K562 (cell line): ENCODE measurements around the gene SLAMF8. TPM values are rescaled to one million over a fixed set of nuclear protein-coding genes. Genes with fewer than 3 reads are reported as not detected.

Experiments used
- ATAC-seq: fragments of 200-7000 bp; cut with Tn5 transposase; 3 replicates; pipeline ENCODE4 v1.9.1; 2020; ENCODE audit warnings: moderate library complexity
- BruUV-seq: library from RNA; stranded (reverse); fragments of 400-500 nt; replicated peaks from 2 replicates; lab custom pipeline; 2021; lab: Mats Ljungman, UMichigan
- CTCF ChIA-PET: fragments of 300-600 bp; formaldehyde crosslinking; extraction: SDS; loops from one replicate; lab custom pipeline; 2021; ENCODE audit warnings: low intra/inter-chr PET ratio; lab: Yijun Ruan, JAX
- POLR2A ChIA-PET: fragments of 300-600, 350-650 bp; sonication (Branson Sonifier 250); formaldehyde crosslinking; extraction: SDS; loops from one replicate; lab custom pipeline; 2021; ENCODE audit warnings: antibody characterized with exemption, inconsistent platforms; lab: Yijun Ruan, JAX
- DNase-seq, 4 experiments: peaks; one replicate each; pipeline versions ENCODE4 v3.0.0 to v3.0.0-alpha.2; 2011 to 2018; ENCODE audit warnings: low spot score in 3 of 4, mixed read lengths in 3 of 4; ENCODE audit errors: extremely low read depth in 1 of 4
- FAIRE-seq: peaks from 2 replicates; lab custom pipeline; 2011; peaks lifted over from hg19 to GRCh38; lab: Jason Lieb, UNC
- H2AFZ ChIP-seq: 2 replicates; pipeline ENCODE4 v1.6.0; 2011; ENCODE audit warnings: low read depth, low read length, control low read depth, inconsistent platforms
- H3K27ac ChIP-seq: fragments of 200-600 bp; 3 replicates; pipeline ENCODE4 v1.8.0; 2011; ENCODE audit warnings: low read depth, mild to moderate bottlenecking, control low read depth, inconsistent platforms, low read length, moderate library complexity, mixed read lengths; ENCODE audit errors: extremely low read depth
- H3K27me3 ChIP-seq, 2 experiments: fragments of 300-600 bp in 1 of 2; 2 replicates in 1 of 2; 3 replicates in 1 of 2; pipeline versions ENCODE4 v1.6.0 to v1.8.0; 2011; ENCODE audit warnings: inconsistent platforms in 2 of 2, low read length in 2 of 2, mild to moderate bottlenecking in 1 of 2, mixed read lengths in 1 of 2, moderate library complexity in 1 of 2; ENCODE audit not compliant: control insufficient read depth in 2 of 2, insufficient read depth in 2 of 2
- H3K36me3 ChIP-seq: fragments of 300-600 bp; 3 replicates; pipeline ENCODE4 v1.8.0; 2011; ENCODE audit warnings: mild to moderate bottlenecking, low read length, inconsistent platforms; ENCODE audit not compliant: control insufficient read depth, insufficient read depth
- H3K4me1 ChIP-seq, 2 experiments: fragments of 200-600 bp in 1 of 2; replicated peaks in 1 of 2; 2 replicates in 1 of 2; 3 replicates in 1 of 2; pipeline versions ENCODE4 v1.5.1 to v1.8.0; 2011; ENCODE audit warnings: inconsistent platforms in 2 of 2, low read length in 2 of 2, mild to moderate bottlenecking in 1 of 2, mixed read lengths in 1 of 2, moderate library complexity in 1 of 2; ENCODE audit not compliant: control insufficient read depth in 2 of 2, insufficient read depth in 2 of 2
- H3K4me2 ChIP-seq: 2 replicates; pipeline ENCODE4 v1.6.1; 2011; ENCODE audit warnings: low read length, control low read depth, inconsistent platforms, mixed read lengths; ENCODE audit not compliant: insufficient read depth
- H3K4me3 ChIP-seq: fragments of 200-600 bp; sonication (generic), shearing (Covaris generic); 2 replicates; pipeline ENCODE4 v1.5.1; 2016; ENCODE audit warnings: control low read depth, inconsistent platforms
- H3K79me2 ChIP-seq: fragments of 200-600 bp; 3 replicates; pipeline ENCODE4 v1.8.0; 2011; ENCODE audit warnings: low read length, inconsistent platforms; ENCODE audit not compliant: control insufficient read depth, insufficient read depth
- H3K9ac ChIP-seq, 2 experiments: 2 replicates each; pipeline versions ENCODE4 v1.6.0 to v1.6.1; 2011; ENCODE audit warnings: low read depth in 2 of 2, low read length in 2 of 2, control low read depth in 1 of 2, inconsistent platforms in 1 of 2, mild to moderate bottlenecking in 1 of 2, mixed read lengths in 1 of 2; ENCODE audit not compliant: insufficient read depth in 1 of 2
- H3K9me1 ChIP-seq: one replicate; pipeline ENCODE4 v1.6.0; 2011; ENCODE audit warnings: inconsistent platforms, mild to moderate bottlenecking, low read length, moderate library complexity; ENCODE audit not compliant: control insufficient read depth, insufficient read depth
- H3K9me3 ChIP-seq: replicated peaks from 2 replicates; pipeline ENCODE4 v1.5.1; 2011; ENCODE audit warnings: low read depth, low read length, inconsistent platforms; ENCODE audit not compliant: control insufficient read depth, insufficient read depth
- H4K20me1 ChIP-seq: replicated peaks from 2 replicates; pipeline ENCODE4 v1.6.1; 2011; ENCODE audit warnings: low read length, inconsistent platforms, mixed read lengths; ENCODE audit not compliant: control insufficient read depth, insufficient read depth
- FOXJ3 ChIP-seq: sonication (generic); formaldehyde crosslinking; IDR thresholded peaks from 2 replicates; pipeline ENCODE4 v1.4.0; 2020; ENCODE audit warnings: mild to moderate bottlenecking, missing genetic modification reagents
- KLF16 ChIP-seq: IDR thresholded peaks from 2 replicates; pipeline ENCODE4 v1.6.1; 2016; ENCODE audit warnings: antibody characterized with exemption
- RAD21 ChIP-seq, 2 experiments: fragments of 250-450 bp in 1 of 2; fragments of 450-650 bp in 1 of 2; sonication (Bioruptor Pico) in 1 of 2; formaldehyde crosslinking in 1 of 2; IDR thresholded peaks in 1 of 2; conservative IDR thresholded peaks in 1 of 2; 2 replicates each; pipeline versions ENCODE4 v1.4.0 to v1.8.0; 2020 to 2022; ENCODE audit warnings: mild to moderate bottlenecking in 2 of 2, moderate library complexity in 1 of 2
- RCOR1 ChIP-seq, 2 experiments: IDR thresholded peaks; 2 replicates each; pipeline ENCODE4 v1.6.1; 2012; ENCODE audit warnings: low read depth in 2 of 2, low read length in 2 of 2, borderline replicate concordance in 1 of 2, improper control_type of control experiment in 1 of 2
- SPI1 ChIP-seq: IDR thresholded peaks from 2 replicates; pipeline ENCODE4 v1.6.1; 2011; ENCODE audit warnings: low read depth, low read length, control low read depth, borderline replicate concordance
- ZBTB7A ChIP-seq: IDR thresholded peaks from 2 replicates; pipeline ENCODE4 v1.6.1; 2011; ENCODE audit warnings: low read depth, mild to moderate bottlenecking, low read length, moderate library complexity, borderline replicate concordance; ENCODE audit not compliant: control insufficient read depth
- ZNF143 ChIP-seq: sonication (generic); formaldehyde crosslinking; IDR thresholded peaks from 2 replicates; pipeline ENCODE4 v1.9.0; 2022; ENCODE audit warnings: mild to moderate bottlenecking, missing genetic modification reagents
- ZNF3 ChIP-seq: fragments of 250-450 bp; sonication (Bioruptor Pico); IDR thresholded peaks from 2 replicates; pipeline ENCODE4 v1.5.0; 2021; ENCODE audit warnings: mild to moderate bottlenecking, moderate library complexity
- ZNF583 ChIP-seq: fragments of 250-450 bp; sonication (Bioruptor Pico); IDR thresholded peaks from 2 replicates; pipeline ENCODE4 v1.4.0; 2020
- WGBS: fragments of 100-300 bp; shearing (Covaris generic); methylation state at CpG from one replicate; pipeline ENCODE4 v1.1.6; 2016; ENCODE audit warnings: low coverage, mixed read lengths; ENCODE audit not compliant: insufficient coverage; ENCODE audit errors: missing lambda C conversion rate; 5-methylcytosine and 5-hydroxymethylcytosine counted together
- in situ Hi-C: fragments of 300-500 bp; cut with MboI; formaldehyde crosslinking; loops from 4 replicates; pipeline ENCODE4 v1.15.0; 2018; ENCODE audit warnings: inconsistent platforms, mixed read lengths
- intact Hi-C: fragments of 100-400 bp; cut with micrococcal nuclease; formaldehyde crosslinking; loops from 2 replicates; pipeline ENCODE4 v1.14.2; 2022
- polyA plus RNA-seq, 8 experiments: library from polyadenylated mRNA; depleted of rRNA in 4 of 8; stranded (reverse) in 5 of 8; unstranded in 3 of 8; fragments of >200 nt; fragmentation: Nextera tagmentation in 2 of 8; fragmentation: Illumina TruSeq in 1 of 8; extraction: Ambion mirVana in 2 of 8; extraction: Trizol in 1 of 8; gene quantifications; 2 replicates each; pipeline versions ENCODE4 v1.2.1 to v1.2.3, GENCODE V29; 2011 to 2014; ENCODE audit warnings: inconsistent platforms in 1 of 8, missing spikeins in 1 of 8
- total RNA-seq, 7 experiments: library from RNA; depleted of rRNA in 6 of 7; stranded (reverse); fragments of >200 nt in 6 of 7; fragmentation: Illumina TruSeq in 2 of 7; extraction: Trizol in 2 of 7; gene quantifications; 2 replicates each; pipeline versions ENCODE4 v1.2.1 to v1.2.3, GENCODE V29; 2011 to 2021; ENCODE audit warnings: low replicate concordance in 1 of 7
- TF ChIP-seq, protein P1 (sequence below), 2 experiments: IDR thresholded peaks; 2 replicates each; pipeline ENCODE4 v1.6.1; 2011; ENCODE audit warnings: borderline replicate concordance in 1 of 2, control low read depth in 1 of 2, low read depth in 1 of 2, low read length in 1 of 2, mild to moderate bottlenecking in 1 of 2, mixed read lengths in 1 of 2, moderate library complexity in 1 of 2; ENCODE audit not compliant: insufficient read depth in 1 of 2, insufficient read length in 1 of 2, poor library complexity in 1 of 2, severe bottlenecking in 1 of 2; ENCODE audit errors: extremely low read depth in 1 of 2

The SLAMF8 gene
- total and polyA plus RNA-seq, 9 of the 15 experiments (the other 6 are each of a cell fraction or from before 2014, with no cell fraction given) = not detected

DNA sequence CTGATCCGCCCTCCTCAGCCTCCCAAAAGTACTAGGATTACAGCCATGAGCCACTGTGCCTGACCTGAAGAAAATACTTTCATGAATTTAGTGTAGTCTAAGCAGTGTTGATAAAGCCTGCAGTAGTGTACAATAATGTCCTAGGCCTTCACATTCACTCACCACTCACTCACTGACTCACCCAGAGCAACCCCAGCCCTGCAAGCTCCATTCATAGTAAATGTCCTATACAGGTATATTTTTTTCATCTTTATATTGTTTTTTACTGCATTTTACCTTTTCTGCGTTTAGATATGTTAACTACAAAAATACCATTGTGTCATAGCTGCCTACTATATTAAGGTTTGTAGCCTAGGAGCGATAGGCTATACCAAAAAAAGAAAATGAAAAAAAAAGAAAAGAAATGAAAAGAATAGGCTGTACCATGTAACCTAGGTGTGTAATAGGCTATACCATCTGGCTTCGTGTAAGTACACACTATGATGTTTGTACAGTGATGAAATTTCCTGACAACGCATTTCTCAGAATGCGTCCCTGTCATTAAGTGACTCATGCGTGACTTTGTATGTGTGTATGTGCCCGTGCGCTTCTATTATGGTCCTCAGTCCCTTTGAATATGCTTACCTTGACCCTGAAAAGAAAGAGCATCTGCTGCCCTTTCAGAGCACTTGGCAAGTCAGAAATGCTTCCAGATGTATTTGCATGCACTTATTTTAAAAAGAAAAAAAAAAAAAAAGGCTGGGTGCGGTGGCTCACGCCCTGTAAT lies 9.2 kb upstream of the SLAMF8 start (continued):
- TF ChIP-seq FOXJ3 (no peak), ZBTB7A (no peak)
- TF ChIP-seq, protein P1, sequence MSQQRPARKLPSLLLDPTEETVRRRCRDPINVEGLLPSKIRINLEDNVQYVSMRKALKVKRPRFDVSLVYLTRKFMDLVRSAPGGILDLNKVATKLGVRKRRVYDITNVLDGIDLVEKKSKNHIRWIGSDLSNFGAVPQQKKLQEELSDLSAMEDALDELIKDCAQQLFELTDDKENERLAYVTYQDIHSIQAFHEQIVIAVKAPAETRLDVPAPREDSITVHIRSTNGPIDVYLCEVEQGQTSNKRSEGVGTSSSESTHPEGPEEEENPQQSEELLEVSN (IDR thresholded peaks at IDR 0.05; ENCODE audit: borderline replicate concordance in 1 of 2, extremely low read depth in 1 of 2, insufficient read depth in 1 of 2, insufficient read length in 1 of 2, low read depth in 1 of 2, low read length in 1 of 2, poor library complexity in 1 of 2, severe bottlenecking in 1 of 2) = no peak
- TF ChIP-seq, all 486 proteins: peak for 53

DNA sequence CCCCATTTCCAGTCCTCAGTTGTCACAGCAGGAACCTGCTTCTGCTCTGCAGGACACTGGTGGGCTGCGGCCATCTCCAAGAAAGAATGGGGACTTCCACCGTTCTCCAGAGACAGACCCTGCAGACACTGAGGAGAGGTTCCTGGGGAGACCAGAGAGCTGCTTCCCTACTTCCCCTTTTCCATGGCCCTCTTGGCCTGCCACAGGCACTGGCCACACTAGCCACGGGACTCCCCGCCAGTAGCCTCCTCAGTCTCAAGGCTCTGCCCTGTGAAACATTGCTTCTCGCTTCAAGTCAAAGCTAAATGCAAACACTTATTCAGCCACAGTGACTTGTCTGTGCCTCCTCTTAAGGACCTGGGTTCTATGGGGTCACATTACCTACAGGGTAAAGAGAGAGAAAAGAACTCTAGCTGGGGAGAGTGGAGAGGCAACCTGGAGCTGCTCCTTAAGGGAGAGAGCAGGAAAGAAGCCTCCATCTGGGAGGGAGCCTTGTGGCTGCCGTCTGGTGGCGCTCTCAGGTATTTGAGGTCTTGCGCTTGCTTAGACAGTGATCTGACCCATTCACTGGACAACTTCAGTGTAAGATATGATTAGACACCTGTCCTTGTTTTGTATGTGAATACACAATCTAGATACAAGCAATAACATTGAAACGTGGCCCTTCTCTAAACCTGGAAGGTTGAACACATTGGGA lies 5.4 kb upstream of the SLAMF8 start:
- BruUV-seq = no TSS peak
- FAIRE-seq (peak; percentile 95), ATAC-seq (peak; percentile 90), DNase-seq (peak; percentile 61 to 73 (median 70))
- 24% methylated on average over 9 of the region's 9 CpGs for WGBS
- in situ Hi-C loops = no loop called here
- Histone ChIP-seq H3K9ac (no peak overlapping the region), H3K27me3 (peaks cover 8 to 49% of the 10 kb centered on the region in 2 experiments; a peak in 3 of 5 replicates), H3K79me2 (no peaks in the 10 kb centered on the region), H3K36me3 (no peaks in the 10 kb centered on the region), H4K20me1 (no peaks in the 10 kb centered on the region), H3K4me1 (peaks cover 0 to 9% of the 10 kb centered on the region in 2 experiments; a peak in 2 of 5 replicates), H2AFZ (no peak overlapping the region; the same call in 1 of the 2 replicates), H3K27ac (no peak overlapping the region), H3K4me2 (no peak overlapping the region), H3K9me1 (no peaks in the 10 kb centered on the region), H3K9me3 (no peaks in the 10 kb centered on the region), H3K4me3 (no peak overlapping the region)
- POLR2A ChIA-PET = interaction anchor here (1.2 kb wide), 1 partner anchor 58 kb away, joined by 3 read pairs; no protein-coding TSS in a partner anchor
- CTCF ChIA-PET = interaction anchor here (0.6 to 2.0 kb wide), 3 partner anchors 23 to 66 kb away, joined by 3 to 6 read pairs (median 4); partner anchors contain the start of gene DUSP23
- intact Hi-C loops = no loop called here
- TF ChIP-seq SPI1 = peak; percentile 51; the same call in 1 of the 2 replicates
- TF ChIP-seq ZNF583 (CRISPR knock-in tag) = no peak
- 0 out of 4 replicates have a peak, but pooled peaks of 1 of the 2 experiments have one; percentile 24 for TF ChIP-seq RCOR1 (IDR thresholded peaks at IDR 0.05; ENCODE audit: borderline replicate concordance in 1 of 2, low read depth in 2 of 2, low read length in 2 of 2)
- no peak for TF ChIP-seq ZNF3 (CRISPR knock-in tag)
- no peak for TF ChIP-seq ZNF143 (CRISPR knock-in tag)
- TF ChIP-seq RAD21 (CRISPR knock-in tag; conservative IDR thresholded peaks at IDR 0.05 in 1 of 2, IDR thresholded peaks at IDR 0.05 in 1 of 2) = peak; percentile 41 to 68; a peak in 3 of 4 replicates
- no peak for TF ChIP-seq KLF16
